ENCODE data around the gene ADAMTSL2.

GRCh38 chr9:133528876-133529241 lies 5.6 kb upstream of the ADAMTSL2 start:
- TF ChIP-seq CTCF (IDR thresholded peaks at IDR 0.05) = no peak
- no peak for TF ChIP-seq POLR2AphosphoS5 (IDR thresholded peaks at IDR 0.05)
- no peak for TF ChIP-seq POLR2A (IDR thresholded peaks at IDR 0.05)
- TF ChIP-seq EP300 (IDR thresholded peaks at IDR 0.05) = no peak
